HG03039 (cell line): ENCODE results near the gene KLHDC2.
"Not testable (repeated sequence)": the region's sequence is repeated elsewhere in the genome, so short reads cannot be mapped to it uniquely, and the experiment has no call there.

Experiments used
- ATAC-seq: cut with Tn5 transposase; IDR thresholded peaks from one replicate; pipeline ENCODE4 v1.9.1; 2021; ENCODE audit warnings: mild to moderate bottlenecking, moderate library complexity; ENCODE audit not compliant: unreplicated experiment

The KLHDC2 gene, protein sequence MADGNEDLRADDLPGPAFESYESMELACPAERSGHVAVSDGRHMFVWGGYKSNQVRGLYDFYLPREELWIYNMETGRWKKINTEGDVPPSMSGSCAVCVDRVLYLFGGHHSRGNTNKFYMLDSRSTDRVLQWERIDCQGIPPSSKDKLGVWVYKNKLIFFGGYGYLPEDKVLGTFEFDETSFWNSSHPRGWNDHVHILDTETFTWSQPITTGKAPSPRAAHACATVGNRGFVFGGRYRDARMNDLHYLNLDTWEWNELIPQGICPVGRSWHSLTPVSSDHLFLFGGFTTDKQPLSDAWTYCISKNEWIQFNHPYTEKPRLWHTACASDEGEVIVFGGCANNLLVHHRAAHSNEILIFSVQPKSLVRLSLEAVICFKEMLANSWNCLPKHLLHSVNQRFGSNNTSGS

GRCh38 chr14:49767571-49768300, at the start of gene KLHDC2:
Gene KLHDC2, plus strand, starts transcription at chr14:49768153. Its CDS starts 316 bp downstream, at chr14:49768469.
- ATAC-seq = peak; percentile 92

DNA sequence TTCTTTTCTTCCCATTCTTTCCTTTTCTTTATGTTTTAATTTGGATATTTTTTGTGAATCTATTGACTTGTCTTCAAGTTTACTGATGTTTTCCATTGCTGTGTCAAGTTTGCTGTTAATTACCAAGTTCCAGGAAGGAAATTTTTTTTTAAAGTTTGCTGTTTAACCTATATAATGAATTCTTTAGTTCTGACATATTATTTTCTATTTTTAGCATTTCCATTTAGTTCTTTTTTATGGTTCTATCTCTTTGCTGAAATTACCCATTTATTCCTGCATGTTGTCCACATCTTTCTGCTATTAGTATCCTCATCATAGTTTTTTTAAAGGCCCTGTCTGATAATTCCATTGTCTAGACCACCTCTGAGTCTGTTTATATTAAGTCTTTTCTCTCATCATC, 47.2 kb upstream of the KLHDC2 start:
- ATAC-seq = no peak

DNA sequence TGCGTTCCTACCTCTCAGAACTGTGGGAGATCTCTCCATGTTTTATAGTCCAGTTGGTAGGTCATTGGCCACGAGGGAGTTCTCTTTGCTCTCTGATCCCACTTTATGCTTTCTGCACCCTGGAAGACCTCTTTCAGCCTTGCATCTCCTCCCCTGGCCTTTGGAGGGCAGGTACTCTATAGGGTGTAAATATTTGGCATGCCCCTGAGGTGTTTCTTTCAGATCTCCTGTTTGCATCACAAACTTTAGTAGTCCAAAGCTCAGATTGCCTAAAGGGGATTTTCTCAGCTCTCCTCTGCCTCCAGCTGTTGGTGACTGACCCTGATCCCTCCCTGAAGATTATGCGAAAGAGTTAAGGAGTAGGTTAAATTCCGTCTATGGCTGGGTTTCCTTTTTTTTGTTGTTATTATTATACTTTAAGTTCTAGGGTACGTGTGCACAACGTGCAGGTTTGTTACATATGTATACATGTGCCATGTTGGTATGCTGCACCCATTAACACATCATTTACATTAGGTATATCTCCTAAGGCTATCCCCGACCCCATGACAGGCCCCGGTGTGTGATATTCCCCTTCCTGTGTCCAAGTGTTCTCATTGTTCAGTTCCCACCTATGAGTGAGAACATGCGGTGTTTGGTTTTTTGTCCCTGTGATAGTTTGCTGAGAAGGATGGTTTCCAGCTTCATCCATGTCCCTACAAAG, 46.1 kb upstream of the KLHDC2 start:
- not testable (repeated sequence) for ATAC-seq

DNA sequence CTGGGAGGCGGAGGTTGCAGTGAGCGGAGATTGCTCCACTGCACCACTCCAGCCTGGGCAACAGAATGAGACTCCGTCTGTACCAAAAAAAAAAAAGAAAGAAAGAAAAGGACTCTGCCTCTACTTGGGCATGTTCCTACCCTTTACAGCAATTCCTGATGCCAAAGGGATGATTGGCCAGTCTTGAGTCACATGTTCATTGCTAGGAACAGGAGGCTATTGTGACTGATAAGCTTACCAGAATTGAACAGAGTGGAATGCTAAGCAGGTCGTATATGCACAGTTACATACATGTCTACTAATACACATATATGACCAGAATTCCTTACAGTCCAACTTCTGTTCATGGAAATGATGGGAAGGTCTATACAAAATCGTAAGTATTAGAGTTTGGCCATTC, 40.8 kb upstream of the KLHDC2 start:
- no peak for ATAC-seq

GRCh38 chr14:49732896-49733295, 35.1 kb upstream of the KLHDC2 start:
- ATAC-seq = no peak

GRCh38 chr14:49733836-49734235, 34.1 kb upstream of the KLHDC2 start:
- ATAC-seq = no peak

DNA sequence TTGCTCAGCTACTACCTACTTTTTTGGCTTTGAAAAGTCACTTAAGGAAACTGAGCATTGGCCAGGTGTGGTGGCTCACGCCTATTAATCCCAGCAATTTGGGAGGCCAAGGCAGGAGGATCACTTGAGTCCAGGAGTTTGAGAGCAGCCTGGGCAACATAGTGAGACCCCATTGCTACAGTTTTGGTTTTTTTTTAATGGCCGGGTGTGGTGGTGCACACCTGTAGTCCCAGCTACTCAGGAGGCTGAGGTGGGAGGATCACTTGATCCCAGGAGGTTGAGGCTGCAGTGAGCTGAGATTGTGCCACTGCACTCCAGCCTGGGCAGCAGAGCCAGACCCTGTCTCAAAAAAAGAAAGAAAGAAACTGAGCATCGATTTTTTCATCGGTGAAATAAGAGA, 32.3 kb upstream of the KLHDC2 start:
- not testable (repeated sequence) for ATAC-seq

- ATAC-seq = no peak
Observed at GRCh38 chr14:49745191-49745590, 22.8 kb upstream of the KLHDC2 start.

DNA sequence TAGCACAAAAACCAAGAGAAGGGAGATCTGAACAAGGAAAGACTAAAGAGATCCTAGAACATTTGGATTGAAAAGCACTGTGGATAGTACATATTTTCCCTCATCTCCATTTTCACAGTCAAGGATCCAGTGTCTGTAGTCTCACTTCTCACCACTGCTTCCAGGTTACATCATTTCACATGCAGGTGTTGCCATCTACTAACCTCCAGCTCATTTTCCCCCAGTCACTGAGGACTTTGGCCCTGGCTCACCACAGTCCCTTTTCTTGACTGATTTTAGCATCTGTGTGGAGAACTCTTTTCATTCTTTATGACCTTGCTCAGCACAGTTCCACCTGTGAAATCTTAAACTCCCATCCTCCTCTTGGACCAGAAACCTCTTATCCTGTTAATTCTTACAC, 21.5 kb upstream of the KLHDC2 start:
- ATAC-seq = not testable (repeated sequence)

GRCh38 chr14:49754570-49755097, 13.3 kb upstream of the KLHDC2 start:
- no peak for ATAC-seq

DNA sequence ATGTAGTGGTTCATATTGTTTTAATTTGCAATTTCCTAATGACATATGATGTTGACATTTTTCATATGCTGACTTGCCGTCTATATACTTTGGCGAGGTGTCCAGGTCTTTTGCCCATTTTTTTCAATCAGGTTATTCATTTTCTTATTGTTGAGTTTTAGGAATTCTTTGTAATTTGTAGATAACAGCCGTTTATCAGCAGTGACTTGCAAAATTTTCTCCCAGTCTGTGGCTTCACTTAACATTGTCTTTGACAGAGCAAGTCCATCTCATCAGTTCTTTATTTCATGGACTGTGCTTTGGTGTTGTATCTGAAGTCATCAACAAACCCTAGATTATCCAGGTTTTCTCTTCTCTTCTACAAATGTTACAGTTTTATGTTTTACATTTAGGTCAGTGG, 12.6 kb upstream of the KLHDC2 start:
- no peak for ATAC-seq

GRCh38 chr14:49761839-49762551, 6.0 kb upstream of the KLHDC2 start:
- no peak for ATAC-seq

GRCh38 chr14:49766839-49767238, 1.1 kb upstream of the KLHDC2 start:
- ATAC-seq = no peak

GRCh38 chr14:49767270-49767570, 733 bp upstream of the KLHDC2 start:
- ATAC-seq = no peak

GRCh38 chr14:49768301-49769121, 558 bp downstream of the KLHDC2 start:
- ATAC-seq = peak; percentile 20

- no peak for ATAC-seq
Observed at GRCh38 chr14:49769171-49769570, 1.2 kb downstream of the KLHDC2 start.

- no peak for ATAC-seq
Observed at GRCh38 chr14:49769581-49770211, 1.7 kb downstream of the KLHDC2 start.

GRCh38 chr14:49770212-49770817, 2.4 kb downstream of the KLHDC2 start:
- ATAC-seq = no peak

DNA sequence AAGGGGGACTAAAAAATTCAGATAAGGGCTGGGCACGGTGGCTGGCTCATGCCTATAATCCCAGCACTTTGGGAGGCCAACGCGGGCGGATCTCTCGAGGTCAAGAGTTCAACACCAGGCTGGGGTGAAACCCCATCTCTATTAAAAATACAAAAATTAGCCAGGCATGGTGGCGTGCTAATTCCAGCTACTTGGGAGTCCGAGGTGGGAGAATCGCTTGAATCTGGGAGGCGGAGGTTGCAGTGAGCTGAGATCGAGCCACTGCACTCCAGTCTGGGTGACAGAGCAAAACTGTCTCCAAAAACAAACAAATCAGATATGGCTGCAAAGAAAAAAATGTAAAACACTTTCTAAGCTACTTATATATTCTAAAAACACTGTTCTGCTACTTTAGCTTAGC, 3.7 kb downstream of the KLHDC2 start:
- ATAC-seq = not testable (repeated sequence)
